ENCODE data around the gene RNF2.

DNA sequence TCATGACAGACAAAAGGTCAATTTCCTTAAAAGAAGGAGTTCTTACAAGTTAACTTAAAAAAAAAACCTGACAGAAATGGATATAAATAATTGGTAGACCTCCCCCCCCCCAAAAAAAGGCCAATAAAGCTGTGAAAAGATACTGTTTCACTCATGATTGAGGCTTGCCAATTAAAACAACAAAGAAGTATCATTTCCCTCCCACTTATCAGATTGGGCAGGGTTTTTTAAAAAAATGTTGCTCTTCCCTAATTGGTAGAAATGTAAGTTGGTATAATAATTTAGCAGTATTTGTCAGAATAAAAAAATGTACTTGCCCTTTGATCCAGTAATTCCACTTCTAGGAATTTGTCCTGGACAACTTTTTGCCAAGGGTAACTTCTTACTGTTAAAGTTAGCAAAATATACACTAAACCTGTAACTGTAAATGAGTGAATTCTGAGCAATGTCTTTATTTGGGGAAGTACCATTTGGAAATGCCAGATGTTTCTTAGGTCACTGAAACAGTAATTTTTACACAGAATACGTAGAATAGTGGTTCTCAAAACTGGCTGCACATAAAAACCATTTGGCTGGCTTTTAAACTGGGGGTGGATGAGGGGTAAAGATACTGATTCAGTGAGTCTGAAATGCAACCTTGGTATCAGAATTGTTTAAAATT is 17.5 kb downstream of the RNF2 start:
- TF ChIP-seq, protein P1, sequence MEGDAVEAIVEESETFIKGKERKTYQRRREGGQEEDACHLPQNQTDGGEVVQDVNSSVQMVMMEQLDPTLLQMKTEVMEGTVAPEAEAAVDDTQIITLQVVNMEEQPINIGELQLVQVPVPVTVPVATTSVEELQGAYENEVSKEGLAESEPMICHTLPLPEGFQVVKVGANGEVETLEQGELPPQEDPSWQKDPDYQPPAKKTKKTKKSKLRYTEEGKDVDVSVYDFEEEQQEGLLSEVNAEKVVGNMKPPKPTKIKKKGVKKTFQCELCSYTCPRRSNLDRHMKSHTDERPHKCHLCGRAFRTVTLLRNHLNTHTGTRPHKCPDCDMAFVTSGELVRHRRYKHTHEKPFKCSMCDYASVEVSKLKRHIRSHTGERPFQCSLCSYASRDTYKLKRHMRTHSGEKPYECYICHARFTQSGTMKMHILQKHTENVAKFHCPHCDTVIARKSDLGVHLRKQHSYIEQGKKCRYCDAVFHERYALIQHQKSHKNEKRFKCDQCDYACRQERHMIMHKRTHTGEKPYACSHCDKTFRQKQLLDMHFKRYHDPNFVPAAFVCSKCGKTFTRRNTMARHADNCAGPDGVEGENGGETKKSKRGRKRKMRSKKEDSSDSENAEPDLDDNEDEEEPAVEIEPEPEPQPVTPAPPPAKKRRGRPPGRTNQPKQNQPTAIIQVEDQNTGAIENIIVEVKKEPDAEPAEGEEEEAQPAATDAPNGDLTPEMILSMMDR (IDR thresholded peaks at IDR 0.05) = no peak
- TF ChIP-seq POLR2AphosphoS5 (IDR thresholded peaks at IDR 0.05; ENCODE audit: insufficient read depth in 1 of 2, low read depth in 1 of 2) = no peak
